ENCODE data around the gene MASP2.

DNA sequence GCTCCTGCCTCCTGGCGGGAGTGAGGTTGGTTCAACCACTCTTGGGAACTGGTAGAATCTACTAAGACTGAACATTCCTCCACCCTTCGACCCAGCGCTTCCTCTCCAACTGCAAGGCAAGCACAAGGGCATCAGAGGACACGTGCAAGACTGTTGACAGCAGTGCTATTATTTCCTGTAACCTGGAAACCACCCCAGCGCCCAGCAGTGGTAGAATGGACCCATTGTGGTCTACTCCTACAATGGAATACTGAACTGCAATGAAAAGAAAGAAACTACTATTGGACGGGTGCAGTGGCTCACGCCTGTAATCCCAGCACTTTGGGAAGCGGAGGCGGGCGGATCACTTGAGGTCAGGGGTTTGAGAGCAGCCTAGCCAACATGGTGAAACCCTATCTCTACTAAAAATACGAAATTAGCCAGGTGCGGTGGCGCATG is 67.5 kb downstream of the MASP2 start:
- TF ChIP-seq, protein P1, sequence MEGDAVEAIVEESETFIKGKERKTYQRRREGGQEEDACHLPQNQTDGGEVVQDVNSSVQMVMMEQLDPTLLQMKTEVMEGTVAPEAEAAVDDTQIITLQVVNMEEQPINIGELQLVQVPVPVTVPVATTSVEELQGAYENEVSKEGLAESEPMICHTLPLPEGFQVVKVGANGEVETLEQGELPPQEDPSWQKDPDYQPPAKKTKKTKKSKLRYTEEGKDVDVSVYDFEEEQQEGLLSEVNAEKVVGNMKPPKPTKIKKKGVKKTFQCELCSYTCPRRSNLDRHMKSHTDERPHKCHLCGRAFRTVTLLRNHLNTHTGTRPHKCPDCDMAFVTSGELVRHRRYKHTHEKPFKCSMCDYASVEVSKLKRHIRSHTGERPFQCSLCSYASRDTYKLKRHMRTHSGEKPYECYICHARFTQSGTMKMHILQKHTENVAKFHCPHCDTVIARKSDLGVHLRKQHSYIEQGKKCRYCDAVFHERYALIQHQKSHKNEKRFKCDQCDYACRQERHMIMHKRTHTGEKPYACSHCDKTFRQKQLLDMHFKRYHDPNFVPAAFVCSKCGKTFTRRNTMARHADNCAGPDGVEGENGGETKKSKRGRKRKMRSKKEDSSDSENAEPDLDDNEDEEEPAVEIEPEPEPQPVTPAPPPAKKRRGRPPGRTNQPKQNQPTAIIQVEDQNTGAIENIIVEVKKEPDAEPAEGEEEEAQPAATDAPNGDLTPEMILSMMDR (IDR thresholded peaks at IDR 0.05 in 2 of 3, conservative IDR thresholded peaks at IDR 0.05 in 1 of 3; ENCODE audit: insufficient read depth in 2 of 3, low read depth in 1 of 3, low read length in 3 of 3) = no peak
- TF ChIP-seq GTF2F1 (IDR thresholded peaks at IDR 0.05; ENCODE audit: low read depth, low read length) = no peak
- TF ChIP-seq RBFOX2 (IDR thresholded peaks at IDR 0.05; ENCODE audit: low read depth, low read length) = no peak
- TF ChIP-seq RCOR1 (IDR thresholded peaks at IDR 0.05; ENCODE audit: borderline replicate concordance in 1 of 2, low read depth in 2 of 2, low read length in 2 of 2) = no peak
- TF ChIP-seq NR2C2 (CRISPR knock-in tag; IDR thresholded peaks at IDR 0.05) = no peak
- TF ChIP-seq NR2C2 (tag; IDR thresholded peaks at IDR 0.05) = no peak
- TF ChIP-seq POLR2AphosphoS5 (IDR thresholded peaks at IDR 0.05; ENCODE audit: control insufficient read depth, insufficient read depth, low read depth, low read length) = no peak
